GM23248 (cell line): Measurements from ENCODE around the gene PLD2. TPM values are rescaled to one million over a fixed set of nuclear protein-coding genes. Genes with fewer than 3 reads are reported as not detected.
"Not testable (repeated sequence)": the region's sequence is repeated elsewhere in the genome, so short reads cannot be mapped to it uniquely, and the experiment has no call there.

Source experiments
- DNase-seq: peaks from one replicate; pipeline ENCODE4 v3.0.0-alpha.2; 2015
- H2AFZ ChIP-seq: fragments of 200-600 bp; sonication (generic); 2 replicates; pipeline ENCODE4 v1.6.1; 2016; ENCODE audit warnings: antibody characterized with exemption
- H3F3A ChIP-seq: fragments of 200-600 bp; sonication (generic); 2 replicates; pipeline ENCODE4 v1.6.1; 2016; ENCODE audit warnings: mild to moderate bottlenecking, antibody characterized with exemption, mixed run types; ENCODE audit not compliant: insufficient read depth
- H3K27ac ChIP-seq: fragments of 200-600 bp; sonication (generic); 2 replicates; pipeline ENCODE4 v1.5.1; 2016; ENCODE audit warnings: mild to moderate bottlenecking
- H3K27me3 ChIP-seq: fragments of 200-600 bp; sonication (generic); replicated peaks from 2 replicates; pipeline ENCODE4 v1.6.1; 2016; ENCODE audit warnings: mild to moderate bottlenecking; ENCODE audit not compliant: insufficient read depth
- H3K36me3 ChIP-seq: fragments of 200-600 bp; sonication (generic); 2 replicates; pipeline ENCODE4 v1.6.1; 2016; ENCODE audit warnings: low read depth, mild to moderate bottlenecking
- H3K4me1 ChIP-seq: fragments of 200-600 bp; sonication (generic); 2 replicates; pipeline ENCODE4 v1.6.1; 2016; ENCODE audit warnings: mild to moderate bottlenecking; ENCODE audit not compliant: insufficient read depth
- H3K4me2 ChIP-seq: fragments of 200-600 bp; sonication (generic); one replicate; pipeline ENCODE4 v1.6.1; 2016; ENCODE audit warnings: mild to moderate bottlenecking; ENCODE audit not compliant: unreplicated experiment
- H3K4me3 ChIP-seq: fragments of 200-600 bp; sonication (generic); 2 replicates; pipeline ENCODE4 v1.5.1; 2016; ENCODE audit warnings: mild to moderate bottlenecking
- H3K79me2 ChIP-seq: fragments of 200-600 bp; sonication (generic); 2 replicates; pipeline ENCODE4 v1.6.1; 2016; ENCODE audit warnings: mild to moderate bottlenecking; ENCODE audit not compliant: insufficient read depth
- H3K9ac ChIP-seq: fragments of 200-600 bp; sonication (generic); 2 replicates; pipeline ENCODE4 v1.6.1; 2016; ENCODE audit warnings: mild to moderate bottlenecking
- H3K9me2 ChIP-seq: fragments of 200-600 bp; sonication (generic); 2 replicates; pipeline ENCODE4 v1.6.1; 2016; ENCODE audit warnings: mixed run types, mild to moderate bottlenecking, moderate library complexity; ENCODE audit not compliant: insufficient read depth
- H3K9me3 ChIP-seq: fragments of 200-600 bp; sonication (generic); one replicate; pipeline ENCODE4 v1.6.1; 2017; ENCODE audit warnings: low read depth
- H4K20me1 ChIP-seq: fragments of 200-600 bp; sonication (generic); 2 replicates; pipeline ENCODE4 v1.6.0; 2016; ENCODE audit not compliant: insufficient read depth
- EZH2 ChIP-seq: fragments of 200-600 bp; sonication (generic); IDR thresholded peaks from 2 replicates; pipeline ENCODE4 v1.6.1; 2018; ENCODE audit warnings: antibody characterized with exemption, mild to moderate bottlenecking; ENCODE audit not compliant: insufficient read depth, poor library complexity, severe bottlenecking
- EZH2phosphoT487 ChIP-seq: fragments of 200-600 bp; sonication (generic); IDR thresholded peaks from 2 replicates; pipeline ENCODE4 v1.6.1; 2018; ENCODE audit warnings: antibody characterized with exemption, moderate library complexity, mild to moderate bottlenecking, low read depth; ENCODE audit not compliant: insufficient read depth
- WGBS, 2 experiments: methylation state at CpG; one replicate each; pipeline ENCODE4 v1.1.6; 2015 to 2017; ENCODE audit warnings: low lambda C conversion rate in 2 of 2, low coverage in 1 of 2; ENCODE audit errors: missing lambda C conversion rate in 2 of 2; 5-methylcytosine and 5-hydroxymethylcytosine counted together
- in situ Hi-C: fragments of 300-500 bp; cut with MboI; formaldehyde crosslinking; loops from 2 replicates; pipeline ENCODE4 v1.15.0; 2020
- polyA plus RNA-seq: library from polyadenylated mRNA; unstranded; fragments of >200 nt; fragmentation: Nextera tagmentation; extraction: Ambion mirVana; gene quantifications from 2 replicates; pipeline ENCODE4 v1.2.1, GENCODE V29; 2016
- total RNA-seq: library from RNA; depleted of rRNA; stranded (reverse); fragments of >200 nt; shearing (Covaris generic); gene quantifications from 2 replicates; pipeline ENCODE4 v1.2.3, GENCODE V29; 2014

PLD2 gene
- total and polyA plus RNA-seq, 2 experiments from 2014 or later = 11.9 to 20.9 TPM

GRCh38 chr17:4863321-4863720, 56.4 kb downstream of the PLD2 start:
- no peak overlapping the region for H3K4me3 ChIP-seq
- in situ Hi-C loops = no loop called here
- peaks cover 61% of the 10 kb centered on the region for H3K79me2 ChIP-seq
- H4K20me1 ChIP-seq = no peaks in the 10 kb centered on the region
- peaks cover 11% of the 10 kb centered on the region for H3K4me1 ChIP-seq
- no peaks in the 10 kb centered on the region for H3F3A ChIP-seq
- H3K27me3 ChIP-seq = no peaks in the 10 kb centered on the region
- no peaks in the 10 kb centered on the region for H3K9me2 ChIP-seq
- no peaks in the 10 kb centered on the region for H3K36me3 ChIP-seq
- no peak overlapping the region for H2AFZ ChIP-seq
- no peak for TF ChIP-seq EZH2phosphoT487
- no peak for TF ChIP-seq EZH2
- no peak for DNase-seq
- no peak overlapping the region for H3K9ac ChIP-seq
- H3K9me3 ChIP-seq = no peaks in the 10 kb centered on the region
- no peak overlapping the region for H3K27ac ChIP-seq
- H3K4me2 ChIP-seq = no peak overlapping the region
- 95 to 100% methylated on average over 1 of the region's 1 CpG for WGBS, 2 experiments

DNA sequence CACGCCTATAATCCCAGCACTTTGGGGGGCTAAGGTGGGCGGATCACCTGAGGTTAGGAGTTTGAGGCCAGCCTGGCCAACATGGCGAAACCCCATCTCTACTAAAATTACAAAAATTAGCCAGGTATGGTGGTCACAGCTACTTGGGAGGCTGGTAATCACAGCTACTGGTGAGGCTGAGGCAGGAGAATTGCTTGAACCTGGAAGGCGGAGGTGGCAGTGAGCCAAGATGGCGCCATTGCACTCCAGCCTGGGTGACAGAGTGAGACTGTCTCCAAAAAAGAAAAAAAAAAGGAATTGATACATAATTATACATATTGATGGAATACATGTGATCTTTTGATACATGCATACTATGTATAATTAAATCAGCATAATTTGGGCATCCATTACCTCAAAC, 60.6 kb downstream of the PLD2 start:
- H3K9me2 ChIP-seq, in situ Hi-C loops, H3K36me3 ChIP-seq, H3K9me3 ChIP-seq, H4K20me1 ChIP-seq, H3K4me1 ChIP-seq, H3K27ac ChIP-seq, H3K4me3 ChIP-seq, H3K27me3 ChIP-seq, H3K9ac ChIP-seq, H3K4me2 ChIP-seq, H3F3A ChIP-seq, H2AFZ ChIP-seq, DNase-seq: not testable (repeated sequence)
- WGBS, 2 experiments = 88 to 90% methylated on average over 5 of the region's 5 CpGs
- H3K79me2 ChIP-seq = peaks cover 55% of the 10 kb centered on the region

DNA sequence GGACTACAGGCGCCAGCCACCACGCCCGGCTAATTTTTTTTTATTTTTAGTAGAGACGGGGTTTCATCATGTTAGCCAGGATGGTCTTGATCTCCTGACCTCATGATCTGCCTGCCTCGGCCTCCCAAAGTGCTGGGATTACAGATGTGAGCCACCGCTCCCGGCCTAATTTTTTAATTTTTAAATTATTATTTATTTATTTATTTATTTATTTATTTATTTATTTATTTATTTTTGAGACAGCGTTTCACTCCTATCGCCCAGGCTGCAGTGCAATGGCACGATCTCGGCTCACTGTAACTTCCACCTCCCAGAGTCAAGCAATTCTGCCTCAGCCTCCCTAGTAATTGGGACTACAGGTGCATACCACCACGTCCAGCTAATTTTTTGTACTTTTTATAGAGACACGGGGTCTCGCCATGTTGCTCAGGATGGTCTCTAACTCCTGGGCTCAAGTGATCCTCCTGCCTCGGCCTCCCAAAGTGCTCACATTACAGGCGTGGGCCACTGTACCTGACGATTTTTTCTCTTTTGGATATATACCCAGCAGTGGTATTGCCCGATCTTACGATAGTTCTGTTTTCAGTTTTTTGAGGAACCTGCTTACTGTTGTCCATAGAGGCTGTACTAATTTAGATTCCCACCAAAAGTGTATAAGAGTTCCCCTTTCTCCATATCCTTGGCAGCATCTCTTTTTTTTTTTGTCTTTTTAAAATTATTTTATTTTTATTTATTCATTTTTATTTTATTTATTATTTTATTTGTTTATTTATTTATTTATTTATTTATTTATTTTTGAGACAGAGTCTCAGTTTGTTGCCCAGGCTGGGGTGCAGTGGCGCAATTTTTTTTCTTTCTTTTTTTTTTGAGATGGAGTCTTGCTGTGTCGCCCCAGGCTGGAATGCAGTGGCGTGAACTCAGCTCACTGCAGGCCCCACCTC, 62.4 kb downstream of the PLD2 start:
- H3K9ac ChIP-seq, H3K36me3 ChIP-seq, H3K4me3 ChIP-seq, H2AFZ ChIP-seq, H3K9me2 ChIP-seq, H3F3A ChIP-seq, H3K9me3 ChIP-seq, H4K20me1 ChIP-seq, H3K27ac ChIP-seq, H3K27me3 ChIP-seq, in situ Hi-C loops, DNase-seq, H3K4me1 ChIP-seq, H3K4me2 ChIP-seq: not testable (repeated sequence)
- WGBS, 2 experiments = 95% methylated on average over 22 of the region's 22 CpGs
- H3K79me2 ChIP-seq = peaks cover 54% of the 10 kb centered on the region; the same call in 1 of the 2 replicates

- no peak overlapping the region for H3K9ac ChIP-seq
- no peak overlapping the region for H2AFZ ChIP-seq
- no peaks in the 10 kb centered on the region for H4K20me1 ChIP-seq
- no peaks in the 10 kb centered on the region for H3K27me3 ChIP-seq
- peaks cover 42% of the 10 kb centered on the region; the same call in 1 of the 2 replicates for H3K79me2 ChIP-seq
- 96% methylated on average over 2 of the region's 2 CpGs for WGBS, 2 experiments
- TF ChIP-seq EZH2phosphoT487 (no peak), EZH2 (no peak)
- H3K4me1 ChIP-seq = no peaks in the 10 kb centered on the region
- no peak overlapping the region for H3K27ac ChIP-seq
- H3K4me3 ChIP-seq = no peak overlapping the region
- H3K9me3 ChIP-seq = no peaks in the 10 kb centered on the region
- no peaks in the 10 kb centered on the region for H3F3A ChIP-seq
- no peak overlapping the region for H3K4me2 ChIP-seq
- no peak for DNase-seq
- H3K36me3 ChIP-seq = no peaks in the 10 kb centered on the region
- H3K9me2 ChIP-seq = no peaks in the 10 kb centered on the region
- in situ Hi-C loops = no loop called here
Observed at GRCh38 chr17:4870855-4871254, 63.9 kb downstream of the PLD2 start.
